Stimulated activated naive CD4-positive, alpha-beta T cell treated with Interleukin-2 at 50 U/mL for 16 hours (primary cell): ENCODE data around the gene SBF1.
"Not testable (repeated sequence)": the region's sequence is repeated elsewhere in the genome, so short reads cannot be mapped to it uniquely, and the experiment has no call there.

Source experiments
- DNase-seq: peaks from one replicate; lab custom pipeline; 2025; lab: John Stamatoyannopoulos, UW

SBF1 gene

DNA sequence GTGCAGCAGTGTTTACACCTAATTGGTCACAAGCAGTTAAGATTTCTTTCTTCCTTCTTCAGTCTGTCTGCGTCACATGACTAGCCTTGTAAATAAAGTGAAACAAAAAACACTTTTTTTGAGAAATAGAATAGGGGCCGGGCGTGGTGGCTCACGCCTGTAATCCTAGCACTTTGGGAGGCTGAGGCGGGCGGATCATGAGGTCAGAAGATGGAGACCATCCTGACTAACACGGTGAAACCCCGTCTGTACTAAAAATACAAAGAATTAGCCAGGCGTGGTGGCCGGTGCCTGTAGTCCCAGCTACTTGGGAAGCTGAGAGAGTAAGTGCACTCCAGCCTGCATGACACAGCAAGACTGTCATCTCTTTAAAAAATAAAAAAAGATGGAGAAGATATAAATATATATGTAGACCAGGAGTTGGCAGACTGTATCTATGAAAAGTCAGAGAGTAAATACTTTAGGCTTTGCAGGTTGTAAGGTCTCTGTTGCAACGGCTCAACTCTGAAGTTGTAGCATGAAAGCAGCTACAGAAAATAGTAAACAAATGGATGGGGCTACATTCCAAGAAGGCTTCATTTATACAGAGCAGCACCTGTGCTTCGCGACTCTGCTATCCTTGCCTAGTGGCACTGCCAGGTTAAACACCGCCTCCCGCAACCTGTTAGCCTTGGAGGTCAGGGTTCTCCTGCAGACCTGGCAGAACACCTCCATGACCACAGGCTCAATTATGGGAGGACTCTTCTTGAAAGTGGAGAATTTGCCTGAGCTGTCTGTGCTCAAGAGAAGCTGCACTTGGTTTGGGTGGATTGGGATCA, 75.8 kb downstream of the SBF1 start:
- DNase-seq: no peak

DNA sequence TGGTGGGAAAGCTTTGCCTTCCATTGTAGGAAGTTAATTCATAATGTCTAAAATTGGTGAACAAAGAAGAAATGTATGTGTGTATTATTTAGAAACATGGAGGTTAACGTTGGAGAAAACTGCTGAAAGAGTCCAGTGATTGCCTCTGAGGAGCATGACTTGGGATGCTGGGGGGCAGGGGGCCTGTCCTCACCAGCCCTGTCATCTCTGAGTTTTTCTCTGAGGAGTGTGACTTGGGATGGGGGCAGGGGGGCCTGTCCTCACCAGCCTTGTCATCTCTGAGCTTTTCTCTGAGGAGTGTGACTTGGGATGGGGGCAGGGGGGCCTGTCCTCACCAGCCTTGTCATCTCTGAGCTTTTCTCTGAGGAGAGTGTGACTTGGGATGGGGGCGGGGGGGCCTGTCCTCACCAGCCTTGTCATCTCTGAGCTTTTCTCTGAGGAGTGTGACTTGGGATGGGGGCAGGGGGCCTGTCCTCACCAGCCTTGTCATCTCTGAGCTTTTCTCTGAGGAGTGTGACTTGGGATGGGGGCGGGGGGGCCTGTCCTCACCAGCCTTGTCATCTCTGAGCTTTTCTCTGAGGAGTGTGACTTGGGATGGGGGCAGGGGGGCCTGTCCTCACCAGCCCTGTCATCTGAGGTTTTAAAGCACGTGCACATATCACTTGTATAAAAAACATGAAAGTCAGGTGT, 77.3 kb downstream of the SBF1 start:
- DNase-seq: not testable (repeated sequence)

DNA sequence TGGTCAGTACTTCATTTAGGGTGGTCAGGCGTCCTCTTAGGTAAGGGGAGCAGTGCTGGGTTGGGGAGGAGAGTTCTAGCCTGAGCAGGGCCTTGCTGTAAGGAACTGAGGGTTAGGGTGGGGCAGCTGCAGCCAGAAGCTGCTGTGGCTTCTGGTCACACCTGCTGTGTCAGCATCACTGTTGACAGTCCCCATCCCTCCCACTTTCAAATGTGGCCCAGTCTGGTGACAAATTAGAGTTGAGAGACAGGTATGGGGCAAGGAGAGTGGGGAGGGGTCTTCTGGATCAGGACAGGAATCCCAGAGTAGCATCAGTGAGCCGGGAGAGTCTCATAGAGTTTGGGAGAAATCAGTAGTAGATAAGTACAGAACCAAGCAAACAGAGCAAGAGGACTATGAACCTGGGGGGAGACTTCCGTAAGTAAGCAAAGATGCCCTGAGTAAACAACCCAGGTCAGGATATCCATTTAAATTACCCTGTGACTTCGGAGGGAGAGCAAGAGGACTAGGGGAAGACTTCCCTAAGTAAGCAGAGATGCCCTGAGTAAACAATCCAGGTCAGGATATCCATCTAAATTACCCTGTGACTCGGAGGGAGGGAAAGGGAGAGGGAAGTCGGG, 78.0 kb downstream of the SBF1 start:
- no peak for DNase-seq
